Muscle layer of duodenum (tissue), 2 donors: ENCODE data around the gene SCGN.

Experiments
- H3K27ac ChIP-seq: one replicate; pipeline ENCODE4 v1.7.0; 2013; ENCODE audit warnings: mild to moderate bottlenecking, low read length
- H3K27me3 ChIP-seq: one replicate; pipeline ENCODE4 v1.7.0; 2013; ENCODE audit warnings: low read depth, mild to moderate bottlenecking, control low read depth, low read length
- H3K36me3 ChIP-seq, 2 donors: one replicate each; pipeline ENCODE4 v1.7.0; 2013; ENCODE audit warnings: low read length in 2 of 2, control low read depth in 1 of 2, mild to moderate bottlenecking in 1 of 2; ENCODE audit not compliant: insufficient read depth in 2 of 2, control insufficient read depth in 1 of 2
- H3K4me1 ChIP-seq, 2 donors: one replicate each; pipeline ENCODE4 v1.7.0; 2013; ENCODE audit warnings: low read length in 2 of 2, mild to moderate bottlenecking in 2 of 2, control low read depth in 1 of 2, moderate library complexity in 1 of 2; ENCODE audit not compliant: insufficient read depth in 2 of 2, control insufficient read depth in 1 of 2
- H3K4me3 ChIP-seq, 2 donors: one replicate each; pipeline ENCODE4 v1.7.0; 2013; ENCODE audit warnings: low read length in 2 of 2, low read depth in 1 of 2, mild to moderate bottlenecking in 1 of 2
- H3K9me3 ChIP-seq, 2 donors: one replicate each; pipeline ENCODE4 v1.7.0; 2013; ENCODE audit warnings: low read length in 2 of 2, control low read depth in 1 of 2, mild to moderate bottlenecking in 1 of 2; ENCODE audit not compliant: control insufficient read depth in 1 of 2
- donor health status: healthy.

SCGN gene

DNA sequence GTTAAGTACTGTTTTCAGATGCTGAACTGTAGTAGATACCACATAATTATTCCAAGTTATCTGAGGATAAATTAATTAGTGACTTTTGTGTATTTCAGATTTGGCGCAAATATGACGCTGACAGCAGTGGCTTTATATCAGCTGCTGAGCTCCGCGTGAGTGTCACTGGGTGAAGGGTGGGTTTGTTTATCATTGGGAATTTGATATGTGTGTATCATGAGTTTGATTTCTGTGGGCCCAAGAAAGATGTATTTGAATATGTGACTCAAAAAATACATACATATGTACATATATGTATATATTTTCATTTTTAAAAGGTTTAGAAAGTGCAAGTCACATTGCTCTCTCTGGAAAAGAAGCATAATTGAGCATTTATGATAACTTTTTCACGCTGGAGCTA lies 17.4 kb downstream of the SCGN start:
- H3K36me3 ChIP-seq = no peaks in the 10 kb centered on the region
- no peaks in the 10 kb centered on the region for H3K27me3 ChIP-seq
- H3K4me1 ChIP-seq = no peaks in the 10 kb centered on the region
- H3K27ac ChIP-seq = no peak overlapping the region
- no peaks in the 10 kb centered on the region for H3K9me3 ChIP-seq
- H3K4me3 ChIP-seq = no peak overlapping the region

DNA sequence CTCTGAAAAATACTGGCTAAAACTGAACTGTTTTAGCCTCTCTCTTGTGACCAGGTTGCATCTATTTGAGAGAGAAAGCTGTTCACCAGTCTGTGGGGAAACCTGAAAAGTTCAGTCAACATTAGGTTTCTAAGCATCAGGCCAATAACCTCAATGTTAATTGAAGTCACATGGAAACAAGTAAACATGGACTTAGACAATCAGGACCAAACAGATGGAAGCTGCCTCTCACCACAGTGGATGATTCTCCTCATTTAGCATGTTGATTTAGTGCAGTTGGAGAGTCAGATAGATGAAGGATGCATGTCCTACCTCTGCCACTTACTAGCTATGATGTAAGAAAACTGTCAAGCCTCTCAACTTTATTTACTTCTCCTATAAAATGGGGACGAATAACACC lies 18.2 kb downstream of the SCGN start:
- Histone ChIP-seq H3K9me3 (no peaks in the 10 kb centered on the region), H3K4me3 (no peak overlapping the region), H3K36me3 (no peaks in the 10 kb centered on the region), H3K27me3 (no peaks in the 10 kb centered on the region), H3K27ac (no peak overlapping the region), H3K4me1 (no peaks in the 10 kb centered on the region)

GRCh38 chr6:25670793-25671513 lies 18.9 kb downstream of the SCGN start:
- Histone ChIP-seq H3K4me1 (no peaks in the 10 kb centered on the region), H3K9me3 (no peaks in the 10 kb centered on the region), H3K27me3 (no peaks in the 10 kb centered on the region), H3K27ac (no peak overlapping the region), H3K36me3 (no peaks in the 10 kb centered on the region), H3K4me3 (no peak overlapping the region)

- Histone ChIP-seq H3K36me3 (no peaks in the 10 kb centered on the region), H3K27me3 (no peaks in the 10 kb centered on the region), H3K27ac (no peak overlapping the region), H3K9me3 (no peaks in the 10 kb centered on the region), H3K4me1 (no peaks in the 10 kb centered on the region), H3K4me3 (no peak overlapping the region)
Measured at GRCh38 chr6:25671652-25672051, 19.6 kb downstream of the SCGN start.

GRCh38 chr6:25675167-25675566 lies 23.2 kb downstream of the SCGN start:
- Histone ChIP-seq H3K27ac (no peak overlapping the region), H3K9me3 (no peaks in the 10 kb centered on the region), H3K36me3 (no peaks in the 10 kb centered on the region), H3K4me1 (no peaks in the 10 kb centered on the region), H3K27me3 (no peaks in the 10 kb centered on the region), H3K4me3 (no peak overlapping the region)

DNA sequence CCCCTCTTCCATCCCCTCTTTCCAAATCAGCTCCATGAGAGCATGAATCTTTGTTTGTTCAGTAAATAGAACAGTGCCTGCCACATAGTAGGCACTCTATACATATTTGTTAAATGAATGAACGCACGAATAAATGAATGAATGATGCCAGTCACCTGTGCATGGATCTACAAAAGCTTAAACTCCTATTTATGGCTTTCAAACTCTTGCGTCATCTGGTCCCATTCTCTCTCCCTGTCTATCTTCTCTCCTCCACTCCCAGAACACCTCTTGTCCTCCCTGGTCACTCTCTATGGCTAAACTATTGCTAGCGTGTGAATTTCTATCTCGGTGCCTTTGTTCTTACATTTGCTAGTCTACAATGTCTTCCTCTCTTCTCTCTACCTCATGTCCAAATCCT lies 24.8 kb downstream of the SCGN start:
- no peaks in the 10 kb centered on the region for H3K27me3 ChIP-seq
- H3K9me3 ChIP-seq = no peaks in the 10 kb centered on the region
- no peaks in the 10 kb centered on the region for H3K4me1 ChIP-seq
- H3K36me3 ChIP-seq = no peaks in the 10 kb centered on the region
- no peak overlapping the region for H3K4me3 ChIP-seq
- H3K27ac ChIP-seq = no peak overlapping the region

GRCh38 chr6:25681848-25682247 lies 29.8 kb downstream of the SCGN start:
- no peaks in the 10 kb centered on the region for H3K9me3 ChIP-seq
- no peaks in the 10 kb centered on the region for H3K27me3 ChIP-seq
- H3K27ac ChIP-seq = no peak overlapping the region
- H3K36me3 ChIP-seq = no peaks in the 10 kb centered on the region
- no peaks in the 10 kb centered on the region for H3K4me1 ChIP-seq
- H3K4me3 ChIP-seq = no peak overlapping the region

- Histone ChIP-seq H3K36me3 (no peaks in the 10 kb centered on the region), H3K4me3 (no peak overlapping the region), H3K27me3 (no peaks in the 10 kb centered on the region), H3K9me3 (no peaks in the 10 kb centered on the region), H3K4me1 (no peaks in the 10 kb centered on the region), H3K27ac (no peak overlapping the region)
Measured at GRCh38 chr6:25682324-25682723, 30.3 kb downstream of the SCGN start.

GRCh38 chr6:25684565-25684964 lies 32.5 kb downstream of the SCGN start:
- Histone ChIP-seq H3K4me1 (no peaks in the 10 kb centered on the region), H3K9me3 (no peaks in the 10 kb centered on the region), H3K27ac (no peak overlapping the region), H3K36me3 (no peaks in the 10 kb centered on the region), H3K4me3 (no peak overlapping the region), H3K27me3 (no peaks in the 10 kb centered on the region)

GRCh38 chr6:25685251-25685650 lies 33.2 kb downstream of the SCGN start:
- H3K9me3 ChIP-seq = no peaks in the 10 kb centered on the region
- no peaks in the 10 kb centered on the region for H3K27me3 ChIP-seq
- no peak overlapping the region for H3K27ac ChIP-seq
- H3K36me3 ChIP-seq = no peaks in the 10 kb centered on the region
- no peaks in the 10 kb centered on the region for H3K4me1 ChIP-seq
- H3K4me3 ChIP-seq = no peak overlapping the region

- Histone ChIP-seq H3K36me3 (no peaks in the 10 kb centered on the region), H3K27me3 (no peaks in the 10 kb centered on the region), H3K9me3 (no peaks in the 10 kb centered on the region), H3K27ac (no peak overlapping the region), H3K4me3 (no peak overlapping the region), H3K4me1 (no peaks in the 10 kb centered on the region)
Measured at GRCh38 chr6:25685896-25686295, 33.9 kb downstream of the SCGN start.

DNA sequence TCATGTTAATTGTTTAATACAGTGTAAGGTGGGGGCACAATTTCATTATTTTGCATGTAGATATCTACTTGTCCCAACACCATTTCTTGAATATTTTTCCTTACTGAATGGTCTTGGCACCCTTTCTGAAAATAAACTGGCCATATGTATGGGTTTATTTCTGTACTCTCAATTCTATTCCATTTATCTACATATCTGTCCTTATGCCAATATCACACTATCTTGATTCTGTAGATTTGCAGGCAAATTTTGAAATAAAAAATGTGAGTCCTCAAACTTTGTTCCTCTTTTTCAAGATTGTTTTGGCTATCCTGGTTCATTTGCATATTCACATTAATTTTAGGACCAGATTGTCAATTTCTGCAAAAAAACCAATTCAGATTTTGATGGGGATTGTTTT lies 34.8 kb downstream of the SCGN start:
- Histone ChIP-seq H3K27ac (no peak overlapping the region), H3K36me3 (no peaks in the 10 kb centered on the region), H3K27me3 (no peaks in the 10 kb centered on the region), H3K4me3 (no peak overlapping the region), H3K4me1 (no peaks in the 10 kb centered on the region), H3K9me3 (no peaks in the 10 kb centered on the region)
